ENCODE measurements around the gene MAPK8IP1. TPM values are rescaled to one million over a fixed set of nuclear protein-coding genes. Genes with fewer than 3 reads are reported as not detected.

Gene MAPK8IP1
- total RNA-seq, 1 experiment from 2014 or later: 12.7 TPM

DNA sequence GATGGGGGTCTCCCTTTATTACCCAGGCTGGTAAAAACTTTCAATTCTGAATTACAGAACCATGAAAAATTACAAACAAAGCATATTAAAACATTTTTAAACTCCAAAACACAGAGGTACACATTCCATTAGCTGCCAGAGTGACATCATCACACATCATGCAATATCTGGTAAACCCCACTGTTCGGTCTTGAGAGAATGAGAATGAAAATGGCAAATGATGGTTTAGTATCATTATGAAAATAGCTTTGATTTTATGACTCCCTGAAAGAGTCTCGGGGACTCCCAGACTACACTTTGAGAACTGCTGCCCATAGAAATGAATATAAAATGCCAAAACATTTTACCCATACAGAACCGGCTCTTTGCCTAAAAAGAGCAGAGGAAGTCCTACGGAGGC is 55.8 kb downstream of the MAPK8IP1 start:
- peaks cover 6% of the 10 kb centered on the region for H3K36me3 ChIP-seq (ENCODE audit: control insufficient read depth, insufficient read depth, low read length)
- no peak for TF ChIP-seq SIN3A (IDR thresholded peaks at IDR 0.05; ENCODE audit: borderline replicate concordance, insufficient read depth, low read depth, low read length)
- no peak for TF ChIP-seq POLR2AphosphoS5 (IDR thresholded peaks at IDR 0.05; ENCODE audit: low read depth, low read length)
- TF ChIP-seq TCF7L2 (IDR thresholded peaks at IDR 0.05; ENCODE audit: low read depth, low read length): no peak
- TF ChIP-seq, protein P1, sequence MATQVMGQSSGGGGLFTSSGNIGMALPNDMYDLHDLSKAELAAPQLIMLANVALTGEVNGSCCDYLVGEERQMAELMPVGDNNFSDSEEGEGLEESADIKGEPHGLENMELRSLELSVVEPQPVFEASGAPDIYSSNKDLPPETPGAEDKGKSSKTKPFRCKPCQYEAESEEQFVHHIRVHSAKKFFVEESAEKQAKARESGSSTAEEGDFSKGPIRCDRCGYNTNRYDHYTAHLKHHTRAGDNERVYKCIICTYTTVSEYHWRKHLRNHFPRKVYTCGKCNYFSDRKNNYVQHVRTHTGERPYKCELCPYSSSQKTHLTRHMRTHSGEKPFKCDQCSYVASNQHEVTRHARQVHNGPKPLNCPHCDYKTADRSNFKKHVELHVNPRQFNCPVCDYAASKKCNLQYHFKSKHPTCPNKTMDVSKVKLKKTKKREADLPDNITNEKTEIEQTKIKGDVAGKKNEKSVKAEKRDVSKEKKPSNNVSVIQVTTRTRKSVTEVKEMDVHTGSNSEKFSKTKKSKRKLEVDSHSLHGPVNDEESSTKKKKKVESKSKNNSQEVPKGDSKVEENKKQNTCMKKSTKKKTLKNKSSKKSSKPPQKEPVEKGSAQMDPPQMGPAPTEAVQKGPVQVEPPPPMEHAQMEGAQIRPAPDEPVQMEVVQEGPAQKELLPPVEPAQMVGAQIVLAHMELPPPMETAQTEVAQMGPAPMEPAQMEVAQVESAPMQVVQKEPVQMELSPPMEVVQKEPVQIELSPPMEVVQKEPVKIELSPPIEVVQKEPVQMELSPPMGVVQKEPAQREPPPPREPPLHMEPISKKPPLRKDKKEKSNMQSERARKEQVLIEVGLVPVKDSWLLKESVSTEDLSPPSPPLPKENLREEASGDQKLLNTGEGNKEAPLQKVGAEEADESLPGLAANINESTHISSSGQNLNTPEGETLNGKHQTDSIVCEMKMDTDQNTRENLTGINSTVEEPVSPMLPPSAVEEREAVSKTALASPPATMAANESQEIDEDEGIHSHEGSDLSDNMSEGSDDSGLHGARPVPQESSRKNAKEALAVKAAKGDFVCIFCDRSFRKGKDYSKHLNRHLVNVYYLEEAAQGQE (IDR thresholded peaks at IDR 0.05; ENCODE audit: insufficient read depth in 1 of 2, low read depth in 2 of 2, low read length in 1 of 2): no peak
- TF ChIP-seq, protein P2, sequence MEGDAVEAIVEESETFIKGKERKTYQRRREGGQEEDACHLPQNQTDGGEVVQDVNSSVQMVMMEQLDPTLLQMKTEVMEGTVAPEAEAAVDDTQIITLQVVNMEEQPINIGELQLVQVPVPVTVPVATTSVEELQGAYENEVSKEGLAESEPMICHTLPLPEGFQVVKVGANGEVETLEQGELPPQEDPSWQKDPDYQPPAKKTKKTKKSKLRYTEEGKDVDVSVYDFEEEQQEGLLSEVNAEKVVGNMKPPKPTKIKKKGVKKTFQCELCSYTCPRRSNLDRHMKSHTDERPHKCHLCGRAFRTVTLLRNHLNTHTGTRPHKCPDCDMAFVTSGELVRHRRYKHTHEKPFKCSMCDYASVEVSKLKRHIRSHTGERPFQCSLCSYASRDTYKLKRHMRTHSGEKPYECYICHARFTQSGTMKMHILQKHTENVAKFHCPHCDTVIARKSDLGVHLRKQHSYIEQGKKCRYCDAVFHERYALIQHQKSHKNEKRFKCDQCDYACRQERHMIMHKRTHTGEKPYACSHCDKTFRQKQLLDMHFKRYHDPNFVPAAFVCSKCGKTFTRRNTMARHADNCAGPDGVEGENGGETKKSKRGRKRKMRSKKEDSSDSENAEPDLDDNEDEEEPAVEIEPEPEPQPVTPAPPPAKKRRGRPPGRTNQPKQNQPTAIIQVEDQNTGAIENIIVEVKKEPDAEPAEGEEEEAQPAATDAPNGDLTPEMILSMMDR (IDR thresholded peaks at IDR 0.05): no peak
- intact Hi-C loops (cut with micrococcal nuclease; ENCODE audit: unreplicated experiment) (no loop called here), in situ Hi-C loops (cut with HindIII; ENCODE audit: low pct_unique_long_range_greater_than_20kb, low sequenced_read_pairs) (no loop called here)
- H3K4me1 ChIP-seq (ENCODE audit: control insufficient read depth, insufficient read depth, low read length): no peaks in the 10 kb centered on the region
- BruUV-seq (replicated peaks): no TSS peak
- no peak overlapping the region for H3K4me3 ChIP-seq (ENCODE audit: low read depth in 2 of 2, low read length in 2 of 2)
- POLR2A ChIA-PET: no interaction called here
- no peaks in the 10 kb centered on the region for H3K27me3 ChIP-seq (ENCODE audit: control insufficient read depth, insufficient read depth, low read length)
- H3K9me3 ChIP-seq (ENCODE audit: control insufficient read depth, insufficient read depth, low read depth, low read length): no peaks in the 10 kb centered on the region
- no peak for ATAC-seq
- H3K27ac ChIP-seq (ENCODE audit: low read length): no peak overlapping the region
- no peak for DNase-seq (ENCODE audit: low read depth, low spot score)
- CTCF ChIA-PET: no interaction called here

DNA sequence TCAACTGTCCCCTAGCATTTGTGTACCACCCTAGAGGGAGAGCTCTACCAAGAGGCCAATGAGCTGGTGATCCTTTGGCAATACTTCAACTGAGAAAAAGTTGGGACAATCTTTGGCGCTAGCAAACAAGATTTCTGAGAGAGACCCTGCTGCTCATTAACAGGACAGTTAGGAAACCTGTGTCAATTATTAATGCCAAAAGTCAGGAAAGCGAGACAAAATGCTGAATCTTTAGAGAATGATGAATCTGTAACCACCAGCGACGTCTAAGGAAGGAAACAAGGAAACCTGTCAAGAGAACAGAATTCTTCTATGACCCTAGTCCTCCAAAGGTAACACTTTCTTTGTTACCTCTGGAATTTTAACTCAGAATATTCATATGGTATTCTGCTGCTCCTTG is 56.9 kb downstream of the MAPK8IP1 start:
- H3K27me3 ChIP-seq (ENCODE audit: control insufficient read depth, insufficient read depth, low read length): no peaks in the 10 kb centered on the region
- no peak for ATAC-seq
- no peaks in the 10 kb centered on the region for H3K4me1 ChIP-seq (ENCODE audit: control insufficient read depth, insufficient read depth, low read length)
- ChIA-PET CTCF (no interaction called here), POLR2A (interaction anchor here (0.6 kb wide), 2 partner anchors 39 to 310 kb away, joined by 7 to 8 read pairs; no protein-coding TSS in a partner anchor)
- in situ Hi-C loops (cut with HindIII; ENCODE audit: low pct_unique_long_range_greater_than_20kb, low sequenced_read_pairs) (no loop called here), intact Hi-C loops (cut with micrococcal nuclease; ENCODE audit: unreplicated experiment) (no loop called here)
- H3K36me3 ChIP-seq (ENCODE audit: control insufficient read depth, insufficient read depth, low read length): peaks cover 3% of the 10 kb centered on the region
- no peak for DNase-seq (ENCODE audit: low read depth, low spot score)
- no peaks in the 10 kb centered on the region for H3K9me3 ChIP-seq (ENCODE audit: control insufficient read depth, insufficient read depth, low read depth, low read length)
- no peak overlapping the region for H3K4me3 ChIP-seq (ENCODE audit: low read depth in 2 of 2, low read length in 2 of 2)
- H3K27ac ChIP-seq (ENCODE audit: low read length): no peak overlapping the region
- TF ChIP-seq TCF7L2 (IDR thresholded peaks at IDR 0.05; ENCODE audit: low read depth, low read length) (no peak), POLR2AphosphoS5 (IDR thresholded peaks at IDR 0.05; ENCODE audit: low read depth, low read length) (no peak), SIN3A (IDR thresholded peaks at IDR 0.05; ENCODE audit: borderline replicate concordance, insufficient read depth, low read depth, low read length) (no peak)
- TF ChIP-seq, protein P2 (IDR thresholded peaks at IDR 0.05): no peak
- TF ChIP-seq, protein P1 (IDR thresholded peaks at IDR 0.05; ENCODE audit: insufficient read depth in 1 of 2, low read depth in 2 of 2, low read length in 1 of 2): no peak
- no TSS peak for BruUV-seq (replicated peaks)
